Neutrophil (primary cell): ENCODE results near the gene PCMT1.
"Not testable (repeated sequence)": the region's sequence is repeated elsewhere in the genome, so short reads cannot be mapped to it uniquely, and the experiment has no call there.

ENCODE experiments used
- H3K27ac ChIP-seq: fragments of 200-600 bp; sonication (generic); 2 replicates; pipeline ENCODE4 v1.5.1; 2016; ENCODE audit warnings: mild to moderate bottlenecking, moderate library complexity
- H3K27me3 ChIP-seq: fragments of 200-600 bp; sonication (generic); 2 replicates; pipeline ENCODE4 v1.6.0; 2016; ENCODE audit warnings: mild to moderate bottlenecking
- H3K36me3 ChIP-seq: fragments of 200-600 bp; sonication (generic); 2 replicates; pipeline ENCODE4 v1.5.1; 2017
- H3K4me1 ChIP-seq, 2 experiments: fragments of 200-600 bp in 1 of 2; sonication (generic) in 1 of 2; 1 replicate in 1 of 2; 2 replicates in 1 of 2; pipeline versions ENCODE4 v1.5.1 to v1.6.1; 2013 to 2016; ENCODE audit warnings: low read depth in 1 of 2, low read length in 1 of 2, mild to moderate bottlenecking in 1 of 2, moderate library complexity in 1 of 2; ENCODE audit not compliant: control insufficient read depth in 1 of 2, insufficient read depth in 1 of 2
- H3K4me3 ChIP-seq, 2 experiments: fragments of 200-600 bp in 1 of 2; sonication (generic) in 1 of 2; 1 replicate in 1 of 2; 2 replicates in 1 of 2; pipeline ENCODE4 v1.5.1; 2013 to 2016; ENCODE audit warnings: low read depth in 1 of 2, low read length in 1 of 2, mild to moderate bottlenecking in 1 of 2, moderate library complexity in 1 of 2
- H3K9me3 ChIP-seq: fragments of 200-600 bp; sonication (generic); 2 replicates; pipeline ENCODE4 v1.5.1; 2016
- TF ChIP-seq, protein P1 (sequence below): fragments of 200-600 bp; sonication (generic); IDR thresholded peaks from 2 replicates; pipeline ENCODE4 v1.5.1; 2016; ENCODE audit warnings: antibody characterized with exemption

The PCMT1 gene

DNA sequence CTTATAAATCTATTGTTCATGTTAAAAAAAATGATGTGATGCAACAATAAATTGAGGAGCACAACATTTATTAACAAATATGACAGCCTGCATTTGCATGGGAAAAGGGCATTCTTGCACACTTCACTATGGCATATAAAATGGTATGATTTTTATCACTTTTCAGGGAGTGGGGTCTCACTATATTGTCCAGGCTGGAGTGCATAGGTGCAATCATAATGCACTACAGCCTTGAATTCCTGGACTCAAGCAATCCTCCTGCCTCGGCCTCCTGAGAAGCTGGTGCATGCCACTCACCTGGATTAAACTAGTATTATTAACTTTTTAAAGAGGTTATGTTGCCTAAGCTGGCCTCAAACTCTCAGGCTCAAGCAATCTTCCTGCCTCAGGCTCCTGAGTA is 14.6 kb upstream of the PCMT1 start:
- peaks cover 4 to 6% of the 10 kb centered on the region in 2 experiments for H3K4me1 ChIP-seq
- TF ChIP-seq, protein P1, sequence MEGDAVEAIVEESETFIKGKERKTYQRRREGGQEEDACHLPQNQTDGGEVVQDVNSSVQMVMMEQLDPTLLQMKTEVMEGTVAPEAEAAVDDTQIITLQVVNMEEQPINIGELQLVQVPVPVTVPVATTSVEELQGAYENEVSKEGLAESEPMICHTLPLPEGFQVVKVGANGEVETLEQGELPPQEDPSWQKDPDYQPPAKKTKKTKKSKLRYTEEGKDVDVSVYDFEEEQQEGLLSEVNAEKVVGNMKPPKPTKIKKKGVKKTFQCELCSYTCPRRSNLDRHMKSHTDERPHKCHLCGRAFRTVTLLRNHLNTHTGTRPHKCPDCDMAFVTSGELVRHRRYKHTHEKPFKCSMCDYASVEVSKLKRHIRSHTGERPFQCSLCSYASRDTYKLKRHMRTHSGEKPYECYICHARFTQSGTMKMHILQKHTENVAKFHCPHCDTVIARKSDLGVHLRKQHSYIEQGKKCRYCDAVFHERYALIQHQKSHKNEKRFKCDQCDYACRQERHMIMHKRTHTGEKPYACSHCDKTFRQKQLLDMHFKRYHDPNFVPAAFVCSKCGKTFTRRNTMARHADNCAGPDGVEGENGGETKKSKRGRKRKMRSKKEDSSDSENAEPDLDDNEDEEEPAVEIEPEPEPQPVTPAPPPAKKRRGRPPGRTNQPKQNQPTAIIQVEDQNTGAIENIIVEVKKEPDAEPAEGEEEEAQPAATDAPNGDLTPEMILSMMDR: no peak
- no peak overlapping the region for H3K27ac ChIP-seq
- no peaks in the 10 kb centered on the region for H3K9me3 ChIP-seq
- H3K27me3 ChIP-seq: no peaks in the 10 kb centered on the region
- peaks cover 11% of the 10 kb centered on the region for H3K36me3 ChIP-seq
- no peak overlapping the region for H3K4me3 ChIP-seq

- Histone ChIP-seq H3K4me1 (peaks cover 23 to 24% of the 10 kb centered on the region in 2 experiments), H3K36me3 (peaks cover 14% of the 10 kb centered on the region), H3K4me3 (peak overlapping the region in 1 of 2 experiments; percentile 74)
- H3K27me3 ChIP-seq, H3K9me3 ChIP-seq, H3K27ac ChIP-seq: not testable (repeated sequence)
Observed at GRCh38 chr6:149745252-149745651, 4.3 kb upstream of the PCMT1 start.

DNA sequence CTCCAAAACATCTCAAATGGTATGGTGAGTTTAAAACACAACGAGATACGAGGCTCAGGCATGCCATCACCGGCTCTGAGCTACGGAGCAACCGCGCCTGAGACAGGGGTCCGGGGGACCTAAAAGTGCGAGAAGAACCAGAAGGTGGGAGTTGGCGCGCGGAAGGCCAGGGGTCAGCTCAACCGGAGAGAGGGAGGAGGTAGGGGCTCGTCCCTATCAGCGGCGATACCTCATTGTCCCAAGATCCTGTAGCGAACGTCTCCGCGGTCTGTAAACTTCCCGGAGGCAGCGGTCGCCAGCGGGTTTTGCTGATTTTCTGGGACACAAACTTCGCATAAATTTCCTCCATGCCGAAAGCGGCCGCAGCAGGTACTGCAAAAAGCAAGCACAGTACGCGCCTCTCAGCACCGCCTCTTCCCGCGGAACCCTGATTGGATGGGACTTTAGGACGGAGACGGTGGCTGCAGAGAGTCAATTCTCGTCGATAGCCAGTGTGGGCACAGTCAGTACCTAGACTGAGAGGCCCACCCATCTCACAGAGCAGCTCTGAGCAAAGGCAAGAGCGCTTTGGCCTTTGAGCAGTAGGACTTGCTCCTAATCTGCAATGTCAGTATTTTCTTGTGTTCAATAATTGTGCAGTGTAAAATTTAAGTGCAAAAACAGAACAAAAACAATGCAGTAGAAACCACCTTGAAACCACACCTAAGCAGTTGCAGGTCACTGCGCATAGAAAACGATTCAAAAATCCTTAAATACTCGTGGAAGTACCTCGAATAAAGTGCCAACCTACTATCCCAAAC is 3.2 kb upstream of the PCMT1 start, which contains the start of gene NUP43:
TSS of gene NUP43 (minus strand) at position 383 of the 800 bp plus-strand sequence. CDS start at position 349, 34 bp downstream.
- Histone ChIP-seq H3K9me3 (no peaks in the 10 kb centered on the region), H3K4me1 (peaks cover 34 to 35% of the 10 kb centered on the region in 2 experiments), H3K36me3 (peaks cover 13% of the 10 kb centered on the region), H3K27me3 (no peaks in the 10 kb centered on the region), H3K27ac (peak within 1 kb of the TSS; percentile 74), H3K4me3 (peak within 1 kb of the TSS; percentile 68 to 74)
- TF ChIP-seq, protein P1: peak; percentile 99

- H3K27ac ChIP-seq: peak overlapping the region; percentile 95
- H3K27me3 ChIP-seq, H3K9me3 ChIP-seq, H3K36me3 ChIP-seq: not testable (repeated sequence)
- peaks cover 62 to 63% of the 10 kb centered on the region in 2 experiments for H3K4me1 ChIP-seq
- peak overlapping the region; percentile 91 to 96 for H3K4me3 ChIP-seq
Observed at GRCh38 chr6:149749082-149749593, 403 bp upstream of the PCMT1 start.

GRCh38 chr6:149750136-149750609 is 632 bp downstream of the PCMT1 start:
- Histone ChIP-seq H3K36me3 (no peaks in the 10 kb centered on the region), H3K27me3 (no peaks in the 10 kb centered on the region), H3K4me3 (peak overlapping the region; percentile 91 to 96), H3K9me3 (no peaks in the 10 kb centered on the region), H3K4me1 (peaks cover 72 to 73% of the 10 kb centered on the region in 2 experiments), H3K27ac (peak overlapping the region; percentile 95)
- TF ChIP-seq, protein P1: no peak

- H3K4me1 ChIP-seq: peaks cover 73 to 74% of the 10 kb centered on the region in 2 experiments
- no peaks in the 10 kb centered on the region for H3K36me3 ChIP-seq
- TF ChIP-seq, protein P1: no peak
- no peaks in the 10 kb centered on the region for H3K27me3 ChIP-seq
- peak overlapping the region; percentile 91 to 96 for H3K4me3 ChIP-seq
- no peaks in the 10 kb centered on the region for H3K9me3 ChIP-seq
- peak overlapping the region; percentile 95 for H3K27ac ChIP-seq
Observed at GRCh38 chr6:149751239-149751638, 1.7 kb downstream of the PCMT1 start.

DNA sequence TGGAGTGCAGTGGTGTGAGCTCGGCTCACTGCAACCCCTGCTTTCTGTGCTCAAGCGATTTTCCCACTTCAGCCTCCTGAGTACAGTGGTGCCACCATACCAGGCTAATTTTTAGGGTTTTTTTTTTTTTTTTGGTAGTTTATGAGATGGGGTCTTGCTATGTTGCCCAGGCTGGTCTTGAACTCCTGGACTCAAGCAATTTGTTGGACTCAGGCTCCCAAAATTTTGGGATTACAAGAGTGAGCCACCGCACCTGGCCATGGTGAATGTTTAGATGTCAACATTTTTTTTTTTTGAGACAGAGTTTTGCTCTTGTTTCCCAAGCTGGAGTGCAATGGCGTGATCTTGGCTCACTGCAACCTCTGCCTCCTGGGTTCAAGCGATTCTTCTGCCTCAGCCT is 2.4 kb downstream of the PCMT1 start:
- not testable (repeated sequence) for H3K36me3 ChIP-seq, H3K27me3 ChIP-seq, H3K9me3 ChIP-seq
- Histone ChIP-seq H3K4me1 (peaks cover 73 to 74% of the 10 kb centered on the region in 2 experiments), H3K4me3 (peak overlapping the region; percentile 91 to 96), H3K27ac (peak overlapping the region; percentile 95)
